CD4-positive, alpha-beta memory T cell (primary cell): ENCODE results near the gene POM121L12. TPM values are rescaled to one million over a fixed set of nuclear protein-coding genes. Genes with fewer than 3 reads are reported as not detected.

Experiments
- CTCF ChIA-PET: fragments of 350-600 bp; sonication (Branson Sonifier 250); formaldehyde crosslinking; loops from one replicate; lab custom pipeline; 2021; ENCODE audit warnings: inconsistent platforms; ENCODE audit not compliant: partially characterized antibody; lab: Charles Lee
- POLR2A ChIA-PET: fragments of 350-600 bp; sonication (Branson Sonifier 250); formaldehyde crosslinking; loops from one replicate; lab custom pipeline; 2021; ENCODE audit not compliant: partially characterized antibody; lab: Charles Lee
- DNase-seq, 5 donors: peaks; one replicate each; pipeline versions ENCODE4 v3.0.0 to v3.0.0-alpha.2; 2020 to 2022; ENCODE audit warnings: mixed read lengths in 1 of 5
- H3K27ac ChIP-seq: one replicate; pipeline ENCODE4 v1.7.0; 2013; ENCODE audit warnings: low read depth, low read length
- H3K27me3 ChIP-seq: 2 replicates; pipeline ENCODE4 v1.7.0; 2013; ENCODE audit warnings: mild to moderate bottlenecking, low read length, moderate library complexity; ENCODE audit not compliant: insufficient read depth
- H3K36me3 ChIP-seq: 2 replicates; pipeline ENCODE4 v1.7.0; 2013; ENCODE audit warnings: mild to moderate bottlenecking, low read length, moderate library complexity; ENCODE audit not compliant: insufficient read depth
- H3K4me1 ChIP-seq: 2 replicates; pipeline ENCODE4 v1.7.0; 2013; ENCODE audit warnings: mild to moderate bottlenecking, low read length, moderate library complexity; ENCODE audit not compliant: insufficient read depth
- H3K4me3 ChIP-seq, 2 donors: one replicate each; pipeline ENCODE4 v1.7.0; 2013; ENCODE audit warnings: low read length in 2 of 2, mild to moderate bottlenecking in 1 of 2
- H3K9me3 ChIP-seq, 2 donors: one replicate each; pipeline ENCODE4 v1.7.0; 2013; ENCODE audit warnings: low read length in 2 of 2, control low read depth in 1 of 2; ENCODE audit not compliant: control insufficient read depth in 1 of 2
- H3K27ac Mint-ChIP-seq, 7 donors: one replicate each; pipeline ENCODE4 v1.8.0; 2020 to 2021; ENCODE audit warnings: mixed read lengths in 7 of 7, mild to moderate bottlenecking in 6 of 7, inconsistent platforms in 3 of 7, moderate library complexity in 3 of 7
- H3K27me3 Mint-ChIP-seq, 2 donors: one replicate each; pipeline ENCODE4 v1.8.0; 2020 to 2021; ENCODE audit warnings: mixed read lengths in 2 of 2
- H3K36me3 Mint-ChIP-seq, 2 donors: one replicate each; pipeline ENCODE4 v1.8.0; 2020 to 2021; ENCODE audit warnings: mixed read lengths in 2 of 2, inconsistent platforms in 1 of 2, mild to moderate bottlenecking in 1 of 2
- H3K4me1 Mint-ChIP-seq, 4 donors: one replicate each; pipeline ENCODE4 v1.8.0; 2020 to 2021; ENCODE audit warnings: mixed read lengths in 4 of 4, mild to moderate bottlenecking in 1 of 4
- H3K4me3 Mint-ChIP-seq, 8 donors: one replicate each; pipeline ENCODE4 v1.8.0; 2020 to 2021; ENCODE audit warnings: mixed read lengths in 8 of 8, mild to moderate bottlenecking in 7 of 8, moderate library complexity in 6 of 8, inconsistent platforms in 3 of 8
- H3K9me3 Mint-ChIP-seq, 8 donors: one replicate each; pipeline ENCODE4 v1.8.0; 2020 to 2021; ENCODE audit warnings: mixed read lengths in 8 of 8, mild to moderate bottlenecking in 5 of 8, inconsistent platforms in 3 of 8, moderate library complexity in 1 of 8
- intact Hi-C: fragments of 100-400 bp; cut with micrococcal nuclease; formaldehyde crosslinking; loops from one replicate; pipeline ENCODE4 v1.15.1; 2023
- polyA plus RNA-seq, 2 donors: library from polyadenylated mRNA; unstranded; fragments of 300-500 nt; fragmentation: Illumina TruSeq; gene quantifications; one replicate each; pipeline ENCODE4 v1.2.3, GENCODE V29; 2021
- total RNA-seq, 2 experiments: library from RNA; stranded (reverse); gene quantifications; one replicate each; pipeline ENCODE4 v1.2.3, GENCODE V29; 2021

The POM121L12 gene
- total RNA-seq, result not detected
- polyA plus RNA-seq, result not detected

DNA sequence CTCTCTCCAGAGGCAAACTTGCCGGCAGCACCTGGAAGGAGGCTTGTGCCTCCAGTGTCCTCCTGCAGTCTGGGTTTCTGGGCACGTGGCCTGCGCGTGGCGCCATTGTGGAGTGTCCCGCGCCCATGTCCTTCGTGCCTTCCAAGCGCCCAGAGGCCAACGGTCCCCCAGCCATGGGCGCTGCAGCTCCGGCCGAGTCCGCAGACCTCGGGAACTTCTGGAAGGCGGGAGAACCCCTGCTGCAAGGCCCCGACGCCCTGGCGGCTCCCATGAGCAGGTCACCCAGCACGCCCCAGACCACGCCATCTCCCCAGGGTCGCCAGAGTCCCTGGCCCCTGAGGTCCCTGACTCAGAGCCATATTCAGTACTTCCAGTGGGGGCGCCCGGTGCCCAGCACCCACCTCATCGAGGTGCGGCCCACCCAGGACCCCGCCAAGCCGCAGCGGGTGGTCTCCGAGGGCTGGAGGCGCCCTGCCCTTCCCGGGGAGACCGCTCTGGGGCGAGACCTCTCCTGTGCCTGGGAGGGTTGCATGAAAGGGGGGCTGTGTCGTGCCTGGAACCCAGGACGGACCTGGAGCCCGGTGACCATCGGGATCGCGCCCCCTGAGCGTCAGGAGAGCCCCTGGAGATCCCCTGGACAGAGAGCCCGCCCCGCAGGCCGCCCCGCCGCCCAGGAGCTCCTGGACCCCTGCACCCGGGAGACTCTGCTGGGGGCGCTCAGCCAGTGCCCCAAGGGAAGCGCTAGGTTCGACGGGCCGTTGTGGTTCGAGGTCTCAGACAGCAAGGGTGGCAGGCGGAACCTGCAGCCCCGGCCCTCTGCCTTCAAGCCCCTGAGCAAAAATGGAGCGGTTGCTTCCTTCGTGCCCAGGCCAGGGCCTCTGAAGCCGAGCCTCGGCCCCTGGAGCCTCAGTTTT lies at the start of gene POM121L12:
TSS of gene POM121L12 (plus strand) at position 135 of the 914 bp plus-strand sequence. CDS start at position 174, 39 bp downstream.
- peaks cover 7 to 44% (median 33%) of the 10 kb centered on the region in 8 donors for H3K9me3 Mint-ChIP-seq
- ChIA-PET CTCF (no interaction called here), POLR2A (no interaction called here)
- H3K27ac ChIP-seq, result no peak within 1 kb of the TSS
- no peaks in the 10 kb centered on the region for H3K27me3 ChIP-seq
- no peaks in the 10 kb centered on the region for H3K27me3 Mint-ChIP-seq
- H3K36me3 Mint-ChIP-seq, result peaks cover 0 to 3% of the 10 kb centered on the region in 2 donors
- DNase-seq, result no peak
- no peak within 1 kb of the TSS for H3K4me3 Mint-ChIP-seq
- intact Hi-C loops, result no loop called here
- H3K4me1 ChIP-seq, result no peaks in the 10 kb centered on the region
- H3K36me3 ChIP-seq, result no peaks in the 10 kb centered on the region
- H3K9me3 ChIP-seq, result peaks cover 0 to 11% of the 10 kb centered on the region in 2 donors
- H3K4me3 ChIP-seq, result no peak within 1 kb of the TSS
- H3K4me1 Mint-ChIP-seq, result no peaks in the 10 kb centered on the region
- H3K27ac Mint-ChIP-seq, result no peak within 1 kb of the TSS

DNA sequence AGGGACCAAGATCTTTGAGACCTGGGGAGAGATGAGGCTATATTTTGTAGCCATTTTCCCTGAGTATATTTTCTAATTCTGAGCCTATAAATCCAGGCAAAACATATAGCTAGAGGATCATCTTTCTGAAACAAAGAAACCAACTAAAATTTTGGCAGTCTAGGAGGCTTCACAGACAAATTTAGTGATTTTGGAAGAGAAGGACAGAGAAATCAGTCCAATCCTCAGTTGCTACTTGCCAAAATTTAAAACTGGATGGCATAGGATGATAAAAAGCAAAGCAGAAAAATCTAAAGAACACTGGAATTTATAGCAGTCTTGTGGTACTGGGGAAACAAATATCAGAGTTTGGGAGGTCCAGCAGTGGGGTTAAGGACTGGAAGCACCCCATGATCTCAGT lies 43.4 kb upstream of the POM121L12 start:
- ChIA-PET POLR2A (no interaction called here), CTCF (no interaction called here)
- intact Hi-C loops, result no loop called here
- no peak for DNase-seq
- no peaks in the 10 kb centered on the region for H3K36me3 Mint-ChIP-seq
- Histone ChIP-seq H3K27ac (no peak overlapping the region), H3K4me1 (no peaks in the 10 kb centered on the region), H3K9me3 (no peaks in the 10 kb centered on the region), H3K27me3 (no peaks in the 10 kb centered on the region), H3K36me3 (no peaks in the 10 kb centered on the region), H3K4me3 (no peak overlapping the region)
- H3K4me3 Mint-ChIP-seq, result no peak overlapping the region
- no peaks in the 10 kb centered on the region for H3K27me3 Mint-ChIP-seq
- H3K9me3 Mint-ChIP-seq, result peaks cover 2 to 35% (median 20%) of the 10 kb centered on the region in 8 donors
- no peak overlapping the region for H3K27ac Mint-ChIP-seq
- no peaks in the 10 kb centered on the region for H3K4me1 Mint-ChIP-seq

DNA sequence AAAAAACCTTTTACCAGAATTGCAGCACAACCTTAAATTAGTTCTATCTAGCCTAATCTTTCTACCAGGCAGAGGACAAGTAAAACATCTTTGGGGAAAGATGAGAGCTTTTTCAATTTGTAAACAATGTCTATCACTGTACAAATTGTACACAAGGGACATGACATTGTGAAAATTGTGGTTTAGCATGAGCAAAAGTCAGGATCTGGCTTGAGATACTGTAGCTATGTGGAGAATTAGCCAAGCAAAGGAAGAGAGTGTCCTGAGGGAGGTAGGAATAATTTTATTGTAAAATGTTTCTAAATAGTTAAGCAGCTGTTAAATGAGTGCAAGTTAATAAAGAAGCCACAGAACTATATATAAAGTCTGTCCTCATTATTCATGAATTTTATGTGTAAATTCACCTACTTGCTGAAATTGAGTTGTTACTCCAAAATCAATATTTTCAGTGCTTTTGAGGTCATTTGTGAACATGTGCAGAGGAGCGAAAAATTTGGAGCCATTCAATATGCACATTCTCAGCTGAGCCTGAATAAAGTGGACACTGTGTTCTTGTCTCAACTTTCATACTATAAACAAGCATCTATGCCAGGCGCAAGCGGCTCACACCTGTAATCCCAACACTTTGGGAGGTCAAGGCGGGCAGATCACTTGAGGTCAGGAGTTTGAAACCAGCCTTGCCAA lies 42.8 kb upstream of the POM121L12 start:
- Mint-ChIP-seq H3K4me3 (no peak overlapping the region), H3K27ac (no peak overlapping the region), H3K4me1 (no peaks in the 10 kb centered on the region), H3K36me3 (no peaks in the 10 kb centered on the region), H3K9me3 (peaks cover 2 to 30% (median 18%) of the 10 kb centered on the region in 8 donors), H3K27me3 (no peaks in the 10 kb centered on the region)
- Histone ChIP-seq H3K27ac (no peak overlapping the region), H3K4me3 (no peak overlapping the region), H3K9me3 (no peaks in the 10 kb centered on the region), H3K4me1 (no peaks in the 10 kb centered on the region), H3K36me3 (no peaks in the 10 kb centered on the region), H3K27me3 (no peaks in the 10 kb centered on the region)
- no peak for DNase-seq
- intact Hi-C loops, result no loop called here
- ChIA-PET POLR2A (no interaction called here), CTCF (no interaction called here)

DNA sequence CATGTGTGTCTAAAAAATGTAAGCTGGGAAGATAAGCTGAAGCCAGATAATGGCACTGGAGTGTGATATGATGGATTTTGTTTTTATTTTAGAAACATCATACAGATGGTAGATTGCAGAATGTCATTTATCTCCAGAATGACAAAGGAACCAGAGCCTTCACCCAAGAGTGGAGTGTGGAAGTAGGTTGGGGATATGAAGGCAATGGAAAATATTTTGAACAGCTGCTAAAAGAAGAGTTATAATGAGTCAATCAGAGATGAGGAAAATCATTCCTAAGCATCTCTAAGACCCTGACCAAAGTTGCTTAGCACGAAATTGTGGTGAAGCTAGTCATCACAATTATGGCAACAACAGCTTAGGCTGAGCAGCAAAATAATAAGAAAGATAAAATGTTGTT lies 39.8 kb upstream of the POM121L12 start:
- H3K9me3 ChIP-seq, result no peaks in the 10 kb centered on the region
- no peaks in the 10 kb centered on the region for H3K4me1 Mint-ChIP-seq
- POLR2A ChIA-PET, result no interaction called here
- no peak overlapping the region for H3K27ac Mint-ChIP-seq
- intact Hi-C loops, result no loop called here
- no peak overlapping the region for H3K4me3 ChIP-seq
- peaks cover 2 to 27% (median 12%) of the 10 kb centered on the region in 8 donors for H3K9me3 Mint-ChIP-seq
- H3K36me3 ChIP-seq, result no peaks in the 10 kb centered on the region
- no peaks in the 10 kb centered on the region for H3K27me3 Mint-ChIP-seq
- CTCF ChIA-PET, result no interaction called here
- H3K4me1 ChIP-seq, result no peaks in the 10 kb centered on the region
- no peaks in the 10 kb centered on the region for H3K36me3 Mint-ChIP-seq
- H3K4me3 Mint-ChIP-seq, result no peak overlapping the region
- no peaks in the 10 kb centered on the region for H3K27me3 ChIP-seq
- no peak for DNase-seq
- no peak overlapping the region for H3K27ac ChIP-seq

DNA sequence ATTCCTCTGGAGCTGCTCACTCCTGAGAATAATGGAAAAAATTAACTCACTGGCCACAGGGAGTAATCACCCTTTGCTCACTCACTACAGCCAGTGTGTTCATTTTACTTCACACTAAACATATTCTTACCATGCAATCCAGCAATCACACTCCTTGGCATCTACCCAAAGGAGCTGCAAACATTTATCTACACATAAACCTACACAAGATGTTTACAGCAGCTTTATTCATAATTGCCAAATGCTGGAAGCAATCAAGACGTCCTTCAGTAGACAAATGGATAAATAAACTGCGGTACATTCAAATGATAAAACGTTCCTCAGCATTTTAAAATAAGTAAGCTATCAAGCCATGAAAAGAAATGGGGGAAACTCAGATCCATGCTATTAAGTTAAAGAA lies 34.2 kb upstream of the POM121L12 start:
- H3K4me1 Mint-ChIP-seq, result no peaks in the 10 kb centered on the region
- no peak overlapping the region for H3K4me3 Mint-ChIP-seq
- no peak for DNase-seq
- Histone ChIP-seq H3K36me3 (no peaks in the 10 kb centered on the region), H3K27ac (no peak overlapping the region), H3K4me3 (no peak overlapping the region), H3K9me3 (no peaks in the 10 kb centered on the region), H3K4me1 (no peaks in the 10 kb centered on the region), H3K27me3 (no peaks in the 10 kb centered on the region)
- H3K36me3 Mint-ChIP-seq, result no peaks in the 10 kb centered on the region
- H3K27me3 Mint-ChIP-seq, result no peaks in the 10 kb centered on the region
- H3K9me3 Mint-ChIP-seq, result peaks cover 0 to 37% (median 15%) of the 10 kb centered on the region in 8 donors
- H3K27ac Mint-ChIP-seq, result no peak overlapping the region
- intact Hi-C loops, result no loop called here
- ChIA-PET POLR2A (no interaction called here), CTCF (no interaction called here)

DNA sequence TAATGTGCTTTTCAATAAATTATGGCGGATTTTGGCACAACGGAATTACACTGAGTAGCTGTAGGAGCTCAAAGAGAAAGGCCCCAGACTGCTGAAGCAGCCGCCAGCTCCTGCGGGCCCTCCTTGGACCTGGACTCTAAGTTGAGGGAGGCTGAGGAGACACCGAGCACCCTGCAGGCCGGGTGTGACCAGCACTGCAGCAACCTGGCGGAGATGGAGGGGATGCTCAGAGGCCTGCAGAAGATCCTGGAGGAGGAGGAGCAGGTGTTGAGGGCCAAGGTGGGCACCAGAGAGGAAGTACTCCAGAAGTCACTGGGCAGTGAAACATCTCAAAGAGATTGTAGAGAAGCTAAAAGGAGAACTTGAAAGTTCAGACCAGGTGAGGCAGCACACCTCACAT lies 33.0 kb upstream of the POM121L12 start:
- intact Hi-C loops, result no loop called here

DNA sequence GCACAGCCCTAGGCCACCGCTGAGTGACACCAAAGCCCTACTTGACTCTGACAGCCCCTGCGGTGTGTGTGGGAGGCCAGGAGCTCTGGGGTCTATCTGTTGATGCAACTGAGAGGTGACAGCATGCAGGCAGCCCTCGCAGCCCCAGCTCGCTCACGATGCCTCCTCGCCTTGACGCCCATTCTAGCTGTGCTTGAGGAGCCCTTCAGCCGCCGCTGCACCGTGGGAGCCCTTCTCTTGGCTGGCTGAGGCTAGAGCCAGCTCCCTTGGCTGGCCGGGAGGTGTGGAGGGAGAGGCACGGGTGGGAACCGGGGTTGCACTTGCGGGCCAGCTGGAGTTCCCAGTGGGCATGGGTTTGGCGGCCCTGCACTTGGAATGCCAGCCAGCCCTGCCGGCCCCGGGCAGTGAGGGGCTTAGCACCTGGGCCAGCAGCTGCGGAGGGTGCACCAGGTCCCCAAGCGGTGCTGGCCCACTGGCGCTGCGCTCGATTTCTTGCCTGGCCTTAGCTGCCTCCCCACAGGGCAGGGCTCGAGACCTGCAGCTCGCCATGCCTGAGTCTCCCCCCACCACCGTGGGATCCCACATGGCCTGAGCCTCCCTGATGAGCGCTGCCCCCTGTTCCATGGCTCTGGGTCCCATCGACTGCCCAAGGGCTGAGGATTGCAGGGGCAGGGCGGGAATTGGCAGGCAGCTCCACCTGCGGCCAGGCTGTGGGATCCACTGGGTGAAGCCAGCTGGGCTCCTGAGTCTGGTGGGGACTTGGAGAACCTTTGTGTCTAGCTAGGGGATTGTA lies 31.6 kb upstream of the POM121L12 start:
- intact Hi-C loops, result no loop called here
- peaks cover 0 to 35% (median 14%) of the 10 kb centered on the region in 8 donors for H3K9me3 Mint-ChIP-seq
- no peaks in the 10 kb centered on the region for H3K27me3 ChIP-seq
- no peaks in the 10 kb centered on the region for H3K9me3 ChIP-seq
- CTCF ChIA-PET, result no interaction called here
- H3K4me3 Mint-ChIP-seq, result no peak overlapping the region
- no peaks in the 10 kb centered on the region for H3K36me3 ChIP-seq
- H3K36me3 Mint-ChIP-seq, result no peaks in the 10 kb centered on the region
- H3K4me1 Mint-ChIP-seq, result no peaks in the 10 kb centered on the region
- no peak overlapping the region for H3K27ac Mint-ChIP-seq
- POLR2A ChIA-PET, result no interaction called here
- H3K27ac ChIP-seq, result no peak overlapping the region
- no peaks in the 10 kb centered on the region for H3K4me1 ChIP-seq
- DNase-seq, result no peak
- no peak overlapping the region for H3K4me3 ChIP-seq
- no peaks in the 10 kb centered on the region for H3K27me3 Mint-ChIP-seq

More for the DNA sequence above, 33.0 kb upstream of the POM121L12 start:
- H3K4me1 Mint-ChIP-seq, result no peaks in the 10 kb centered on the region
- Histone ChIP-seq H3K27me3 (no peaks in the 10 kb centered on the region), H3K9me3 (no peaks in the 10 kb centered on the region), H3K36me3 (no peaks in the 10 kb centered on the region), H3K4me1 (no peaks in the 10 kb centered on the region), H3K27ac (no peak overlapping the region), H3K4me3 (no peak overlapping the region)
- H3K27me3 Mint-ChIP-seq, result no peaks in the 10 kb centered on the region
- no peak for DNase-seq
- POLR2A ChIA-PET, result no interaction called here
- no peak overlapping the region for H3K27ac Mint-ChIP-seq
- CTCF ChIA-PET, result no interaction called here
- no peak overlapping the region for H3K4me3 Mint-ChIP-seq
- H3K9me3 Mint-ChIP-seq, result peaks cover 0 to 42% (median 14%) of the 10 kb centered on the region in 8 donors
- no peaks in the 10 kb centered on the region for H3K36me3 Mint-ChIP-seq
